HG03025 (cell line): ENCODE results near the gene C20orf173.

Experiments used
- ATAC-seq: cut with Tn5 transposase; IDR thresholded peaks from one replicate; pipeline ENCODE4 v1.9.1; 2021; ENCODE audit warnings: mild to moderate bottlenecking, moderate library complexity; ENCODE audit not compliant: unreplicated experiment, low FRiP score

The C20orf173 gene

GRCh38 chr20:35508493-35509218 lies 20.8 kb downstream of the C20orf173 start:
- no peak for ATAC-seq

- ATAC-seq: no peak
Measured at GRCh38 chr20:35506872-35507638, 22.4 kb downstream of the C20orf173 start.

GRCh38 chr20:35506179-35506578 lies 23.3 kb downstream of the C20orf173 start:
- ATAC-seq: no peak

GRCh38 chr20:35504751-35505150 lies 24.7 kb downstream of the C20orf173 start:
- no peak for ATAC-seq

GRCh38 chr20:35503841-35504561 lies 25.5 kb downstream of the C20orf173 start:
- no peak for ATAC-seq

- no peak for ATAC-seq
Measured at GRCh38 chr20:35503281-35503680, 26.2 kb downstream of the C20orf173 start.

- no peak for ATAC-seq
Measured at GRCh38 chr20:35502352-35502751, 27.1 kb downstream of the C20orf173 start.

GRCh38 chr20:35499271-35499670 lies 30.2 kb downstream of the C20orf173 start:
- ATAC-seq: no peak

- no peak for ATAC-seq
Measured at GRCh38 chr20:35497780-35498189, 31.7 kb downstream of the C20orf173 start.

GRCh38 chr20:35497320-35497719 lies 32.1 kb downstream of the C20orf173 start:
- ATAC-seq: no peak

GRCh38 chr20:35496481-35496880 lies 33.0 kb downstream of the C20orf173 start:
- ATAC-seq: no peak

GRCh38 chr20:35492352-35492751 lies 37.1 kb downstream of the C20orf173 start:
- no peak for ATAC-seq

- ATAC-seq: no peak
Measured at GRCh38 chr20:35491823-35492222, 37.6 kb downstream of the C20orf173 start.

GRCh38 chr20:35490736-35491181 lies 38.7 kb downstream of the C20orf173 start:
- ATAC-seq: peak; percentile 72

GRCh38 chr20:35489717-35490116 lies 39.7 kb downstream of the C20orf173 start:
- no peak for ATAC-seq

- ATAC-seq: no peak
Measured at GRCh38 chr20:35487479-35487878, 42.0 kb downstream of the C20orf173 start.

- ATAC-seq: no peak
Measured at GRCh38 chr20:35479798-35480197, 49.7 kb downstream of the C20orf173 start.

GRCh38 chr20:35478804-35479472 lies 50.5 kb downstream of the C20orf173 start:
- no peak for ATAC-seq
